OCI-LY3 (cell line): ENCODE data around the gene FAM177A1.

Experiments
- EZH2phosphoT487 ChIP-seq: fragments of 200-600 bp; shearing (Covaris generic); IDR thresholded peaks from 2 replicates; pipeline ENCODE4 v1.6.1; 2018; ENCODE audit warnings: antibody characterized with exemption, mixed run types, low read depth
- TF ChIP-seq, protein P1 (sequence below): fragments of 200-600, 300-600 bp; sonication (generic); IDR thresholded peaks from 2 replicates; pipeline ENCODE4 v1.5.1; 2014; ENCODE audit warnings: antibody characterized with exemption, low read length, low read depth

GRCh38 chr14:35016568-35016967 lies 29.5 kb upstream of the FAM177A1 start:
- TF ChIP-seq, protein P1, sequence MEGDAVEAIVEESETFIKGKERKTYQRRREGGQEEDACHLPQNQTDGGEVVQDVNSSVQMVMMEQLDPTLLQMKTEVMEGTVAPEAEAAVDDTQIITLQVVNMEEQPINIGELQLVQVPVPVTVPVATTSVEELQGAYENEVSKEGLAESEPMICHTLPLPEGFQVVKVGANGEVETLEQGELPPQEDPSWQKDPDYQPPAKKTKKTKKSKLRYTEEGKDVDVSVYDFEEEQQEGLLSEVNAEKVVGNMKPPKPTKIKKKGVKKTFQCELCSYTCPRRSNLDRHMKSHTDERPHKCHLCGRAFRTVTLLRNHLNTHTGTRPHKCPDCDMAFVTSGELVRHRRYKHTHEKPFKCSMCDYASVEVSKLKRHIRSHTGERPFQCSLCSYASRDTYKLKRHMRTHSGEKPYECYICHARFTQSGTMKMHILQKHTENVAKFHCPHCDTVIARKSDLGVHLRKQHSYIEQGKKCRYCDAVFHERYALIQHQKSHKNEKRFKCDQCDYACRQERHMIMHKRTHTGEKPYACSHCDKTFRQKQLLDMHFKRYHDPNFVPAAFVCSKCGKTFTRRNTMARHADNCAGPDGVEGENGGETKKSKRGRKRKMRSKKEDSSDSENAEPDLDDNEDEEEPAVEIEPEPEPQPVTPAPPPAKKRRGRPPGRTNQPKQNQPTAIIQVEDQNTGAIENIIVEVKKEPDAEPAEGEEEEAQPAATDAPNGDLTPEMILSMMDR: no peak
- no peak for TF ChIP-seq EZH2phosphoT487
